ENCODE data around the gene KCND2.

KCND2 gene

DNA sequence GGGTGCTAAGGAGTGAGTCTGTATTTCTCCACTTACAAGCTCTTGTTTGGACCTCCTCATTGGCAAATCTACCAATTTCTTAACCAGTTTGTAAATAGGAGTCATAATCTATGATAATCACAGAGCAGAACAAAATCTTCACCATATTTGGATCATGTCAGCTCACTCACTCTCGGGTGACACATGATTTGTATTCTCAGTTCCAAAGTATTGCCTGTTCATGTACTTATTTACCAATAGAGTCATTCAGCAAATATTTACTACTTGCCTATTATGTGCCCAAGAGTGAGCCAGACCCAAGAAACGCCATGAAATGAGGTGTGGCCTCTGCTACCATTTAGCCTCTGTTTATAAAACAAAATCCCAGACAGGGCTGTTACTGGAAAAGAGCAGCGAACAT lies 470.2 kb downstream of the KCND2 start:
- TF ChIP-seq POLR2AphosphoS5 (IDR thresholded peaks at IDR 0.05; ENCODE audit: low read depth, low read length) = no peak
- no peak for TF ChIP-seq SIN3A (IDR thresholded peaks at IDR 0.05; ENCODE audit: borderline replicate concordance, insufficient read depth, low read length)
- no peak for TF ChIP-seq TAF1 (IDR thresholded peaks at IDR 0.05; ENCODE audit: borderline replicate concordance, insufficient read depth, low read length)
- no peak for TF ChIP-seq FOXP2 (optimal IDR thresholded peaks at IDR 0.05; ENCODE audit: borderline replicate concordance, extremely low read depth, extremely low read length, insufficient read depth)
- TF ChIP-seq REST (IDR thresholded peaks at IDR 0.05; ENCODE audit: insufficient read depth in 1 of 2, low read depth in 2 of 2, low read length in 2 of 2) = no peak

GRCh38 chr7:120760050-120760449 lies 487.1 kb downstream of the KCND2 start:
- TF ChIP-seq REST (IDR thresholded peaks at IDR 0.05; ENCODE audit: insufficient read depth in 1 of 2, low read depth in 2 of 2, low read length in 2 of 2) = no peak
- TF ChIP-seq POLR2AphosphoS5 (IDR thresholded peaks at IDR 0.05; ENCODE audit: low read depth, low read length) = no peak
- no peak for TF ChIP-seq SIN3A (IDR thresholded peaks at IDR 0.05; ENCODE audit: borderline replicate concordance, insufficient read depth, low read length)
- no peak for TF ChIP-seq TAF1 (IDR thresholded peaks at IDR 0.05; ENCODE audit: borderline replicate concordance, insufficient read depth, low read length)
- TF ChIP-seq FOXP2 (optimal IDR thresholded peaks at IDR 0.05; ENCODE audit: borderline replicate concordance, extremely low read depth, extremely low read length, insufficient read depth) = no peak

DNA sequence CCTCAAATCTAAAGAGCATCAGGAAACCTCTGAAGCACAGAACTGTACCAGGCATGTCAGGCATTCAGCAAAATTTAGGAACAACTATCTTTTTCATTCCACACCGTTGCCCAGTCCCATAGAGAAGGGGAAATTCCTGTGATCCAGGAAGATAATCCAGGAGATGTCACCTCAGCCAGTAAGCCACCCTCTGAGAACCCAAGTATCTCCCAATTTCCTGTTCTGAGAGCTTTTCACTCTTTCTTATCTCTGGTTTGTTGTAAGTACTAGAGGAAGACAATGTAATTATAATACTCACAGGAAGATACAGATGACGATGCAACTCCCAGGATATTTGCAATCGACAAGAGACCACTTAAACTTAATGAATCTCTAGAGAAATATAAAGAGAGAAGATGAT lies 487.9 kb downstream of the KCND2 start:
- TF ChIP-seq FOXP2 (optimal IDR thresholded peaks at IDR 0.05; ENCODE audit: borderline replicate concordance, extremely low read depth, extremely low read length, insufficient read depth) (no peak), REST (IDR thresholded peaks at IDR 0.05; ENCODE audit: insufficient read depth in 1 of 2, low read depth in 2 of 2, low read length in 2 of 2) (no peak), POLR2AphosphoS5 (IDR thresholded peaks at IDR 0.05; ENCODE audit: low read depth, low read length) (no peak), TAF1 (IDR thresholded peaks at IDR 0.05; ENCODE audit: borderline replicate concordance, insufficient read depth, low read length) (no peak), SIN3A (IDR thresholded peaks at IDR 0.05; ENCODE audit: borderline replicate concordance, insufficient read depth, low read length) (no peak)

- TF ChIP-seq REST (IDR thresholded peaks at IDR 0.05; ENCODE audit: insufficient read depth in 1 of 2, low read depth in 2 of 2, low read length in 2 of 2) (no peak), TAF1 (IDR thresholded peaks at IDR 0.05; ENCODE audit: borderline replicate concordance, insufficient read depth, low read length) (no peak), POLR2AphosphoS5 (IDR thresholded peaks at IDR 0.05; ENCODE audit: low read depth, low read length) (no peak)
These were observed 497.2 kb downstream of the KCND2 start for GRCh38 chr7:120770206-120770605.

GRCh38 chr7:120774481-120774880 lies 501.5 kb downstream of the KCND2 start:
- no peak for TF ChIP-seq POLR2AphosphoS5 (IDR thresholded peaks at IDR 0.05; ENCODE audit: low read depth, low read length)
- no peak for TF ChIP-seq TAF1 (IDR thresholded peaks at IDR 0.05; ENCODE audit: borderline replicate concordance, insufficient read depth, low read length)
- TF ChIP-seq REST (IDR thresholded peaks at IDR 0.05; ENCODE audit: insufficient read depth in 1 of 2, low read depth in 2 of 2, low read length in 2 of 2) = no peak
- no peak for TF ChIP-seq SIN3A (IDR thresholded peaks at IDR 0.05; ENCODE audit: borderline replicate concordance, insufficient read depth, low read length)
- no peak for TF ChIP-seq FOXP2 (optimal IDR thresholded peaks at IDR 0.05; ENCODE audit: borderline replicate concordance, extremely low read depth, extremely low read length, insufficient read depth)

Data from PFSK-1 (cell line).